ENCODE measurements around the gene RASSF10. TPM values are rescaled to one million over a fixed set of nuclear protein-coding genes. Genes with fewer than 3 reads are reported as not detected.

The RASSF10 gene
- total RNA-seq (9.5 and 9.6 TPM in 2 replicates), polyA plus RNA-seq (0.17 and 0.53 TPM in 2 replicates)

GRCh38 chr11:13008625-13009475, at the start of gene RASSF10:
RASSF10 (plus strand) TSS chr11:13009316; CDS start chr11:13009577, 261 bp downstream.
- Histone ChIP-seq H3K27me3 (peaks cover 56% of the 10 kb centered on the region), H2AFZ (peak within 1 kb of the TSS; percentile 66), H3K9me3 (ENCODE audit: low read depth) (no peaks in the 10 kb centered on the region), H3K36me3 (replicated peaks; ENCODE audit: insufficient read depth, low read depth) (no peaks in the 10 kb centered on the region), H3K4me3 (peak within 1 kb of the TSS; percentile 63), H3K4me2 (peak within 1 kb of the TSS; percentile 89), H3K4me1 (ENCODE audit: insufficient read depth) (peaks cover 16% of the 10 kb centered on the region), H4K20me1 (ENCODE audit: insufficient read depth, poor library complexity, severe bottlenecking) (no peaks in the 10 kb centered on the region), H3K9me2 (replicated peaks; ENCODE audit: insufficient read depth) (no peaks in the 10 kb centered on the region), H3K27ac (peak within 1 kb of the TSS; percentile 79), H3K79me2 (peaks cover 11% of the 10 kb centered on the region)
- WGBS (ENCODE audit: low lambda C conversion rate, missing lambda C conversion rate) = 3% methylated on average over 53 of the region's 68 CpGs
- DNase-seq (ENCODE audit: low spot score) = peak; percentile 88
- no peak for TF ChIP-seq EZH2 (IDR thresholded peaks at IDR 0.05; ENCODE audit: borderline replicate concordance)
- TF ChIP-seq EZH2phosphoT487 (IDR thresholded peaks at IDR 0.05; ENCODE audit: low read depth, severe bottlenecking, unreplicated experiment) = no peak
- TF ChIP-seq, protein P1, sequence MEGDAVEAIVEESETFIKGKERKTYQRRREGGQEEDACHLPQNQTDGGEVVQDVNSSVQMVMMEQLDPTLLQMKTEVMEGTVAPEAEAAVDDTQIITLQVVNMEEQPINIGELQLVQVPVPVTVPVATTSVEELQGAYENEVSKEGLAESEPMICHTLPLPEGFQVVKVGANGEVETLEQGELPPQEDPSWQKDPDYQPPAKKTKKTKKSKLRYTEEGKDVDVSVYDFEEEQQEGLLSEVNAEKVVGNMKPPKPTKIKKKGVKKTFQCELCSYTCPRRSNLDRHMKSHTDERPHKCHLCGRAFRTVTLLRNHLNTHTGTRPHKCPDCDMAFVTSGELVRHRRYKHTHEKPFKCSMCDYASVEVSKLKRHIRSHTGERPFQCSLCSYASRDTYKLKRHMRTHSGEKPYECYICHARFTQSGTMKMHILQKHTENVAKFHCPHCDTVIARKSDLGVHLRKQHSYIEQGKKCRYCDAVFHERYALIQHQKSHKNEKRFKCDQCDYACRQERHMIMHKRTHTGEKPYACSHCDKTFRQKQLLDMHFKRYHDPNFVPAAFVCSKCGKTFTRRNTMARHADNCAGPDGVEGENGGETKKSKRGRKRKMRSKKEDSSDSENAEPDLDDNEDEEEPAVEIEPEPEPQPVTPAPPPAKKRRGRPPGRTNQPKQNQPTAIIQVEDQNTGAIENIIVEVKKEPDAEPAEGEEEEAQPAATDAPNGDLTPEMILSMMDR (IDR thresholded peaks at IDR 0.05; ENCODE audit: poor library complexity) = no peak

GRCh38 chr11:12961615-12962014, 47.5 kb upstream of the RASSF10 start:
- Histone ChIP-seq H4K20me1 (ENCODE audit: insufficient read depth, poor library complexity, severe bottlenecking) (no peaks in the 10 kb centered on the region), H2AFZ (no peak overlapping the region), H3K79me2 (no peaks in the 10 kb centered on the region), H3K27ac (no peak overlapping the region), H3K9me2 (replicated peaks; ENCODE audit: insufficient read depth) (no peaks in the 10 kb centered on the region), H3K36me3 (replicated peaks; ENCODE audit: insufficient read depth, low read depth) (no peaks in the 10 kb centered on the region), H3K4me3 (no peak overlapping the region), H3K9me3 (ENCODE audit: low read depth) (no peaks in the 10 kb centered on the region), H3K4me2 (no peak overlapping the region), H3K4me1 (ENCODE audit: insufficient read depth) (no peaks in the 10 kb centered on the region), H3K27me3 (no peaks in the 10 kb centered on the region)
- no peak for DNase-seq (ENCODE audit: low spot score)
- TF ChIP-seq, protein P1 (IDR thresholded peaks at IDR 0.05; ENCODE audit: poor library complexity) = peak; percentile 32
- TF ChIP-seq EZH2phosphoT487 (IDR thresholded peaks at IDR 0.05; ENCODE audit: low read depth, severe bottlenecking, unreplicated experiment) (no peak), EZH2 (IDR thresholded peaks at IDR 0.05; ENCODE audit: borderline replicate concordance) (no peak)
- WGBS (ENCODE audit: low lambda C conversion rate, missing lambda C conversion rate) = 82% methylated on average over 2 of the region's 2 CpGs

GRCh38 chr11:12962306-12962705, 46.8 kb upstream of the RASSF10 start:
- DNase-seq (ENCODE audit: low spot score) = no peak
- no peaks in the 10 kb centered on the region for H3K27me3 ChIP-seq
- H3K4me3 ChIP-seq = no peak overlapping the region
- H4K20me1 ChIP-seq (ENCODE audit: insufficient read depth, poor library complexity, severe bottlenecking) = no peaks in the 10 kb centered on the region
- no peak for TF ChIP-seq EZH2 (IDR thresholded peaks at IDR 0.05; ENCODE audit: borderline replicate concordance)
- TF ChIP-seq, protein P1 (IDR thresholded peaks at IDR 0.05; ENCODE audit: poor library complexity) = no peak
- no peak for TF ChIP-seq EZH2phosphoT487 (IDR thresholded peaks at IDR 0.05; ENCODE audit: low read depth, severe bottlenecking, unreplicated experiment)
- no peaks in the 10 kb centered on the region for H3K9me2 ChIP-seq (replicated peaks; ENCODE audit: insufficient read depth)
- 96% methylated on average over 10 of the region's 10 CpGs for WGBS (ENCODE audit: low lambda C conversion rate, missing lambda C conversion rate)
- no peaks in the 10 kb centered on the region for H3K9me3 ChIP-seq (ENCODE audit: low read depth)
- no peaks in the 10 kb centered on the region for H3K79me2 ChIP-seq
- no peaks in the 10 kb centered on the region for H3K36me3 ChIP-seq (replicated peaks; ENCODE audit: insufficient read depth, low read depth)
- H3K4me1 ChIP-seq (ENCODE audit: insufficient read depth) = no peaks in the 10 kb centered on the region
- no peak overlapping the region for H3K27ac ChIP-seq
- no peak overlapping the region for H3K4me2 ChIP-seq
- no peak overlapping the region for H2AFZ ChIP-seq
